HG03196 (cell line): Measurements from ENCODE around the gene ANAPC5.
A peak's percentile ranks its signal among the peaks of the same experiment; 100 is the strongest.

Experiments
- ATAC-seq: cut with Tn5 transposase; IDR thresholded peaks from one replicate; pipeline ENCODE4 v1.9.1; 2021; ENCODE audit not compliant: unreplicated experiment

The ANAPC5 gene

DNA sequence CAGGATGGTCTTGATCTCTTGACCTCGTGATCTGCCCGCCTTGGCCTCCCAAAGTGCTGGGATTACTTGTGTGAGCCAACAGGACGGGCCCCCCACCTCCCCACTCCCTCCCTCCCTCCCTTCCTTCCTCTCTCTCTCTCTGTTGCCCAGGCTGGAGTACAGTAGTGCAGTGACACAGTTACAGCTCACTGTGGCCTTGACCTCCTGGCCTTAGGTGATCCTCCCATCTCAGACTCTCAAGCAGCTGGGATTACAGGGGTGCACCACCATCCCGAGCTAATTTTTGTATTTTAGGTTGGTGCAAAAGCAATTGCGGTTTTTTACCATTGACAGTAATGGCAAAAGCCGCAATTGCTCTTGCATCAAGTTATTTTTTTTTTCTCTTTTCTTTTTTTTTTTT, 19.2 kb upstream of the ANAPC5 start:
- ATAC-seq: no peak

DNA sequence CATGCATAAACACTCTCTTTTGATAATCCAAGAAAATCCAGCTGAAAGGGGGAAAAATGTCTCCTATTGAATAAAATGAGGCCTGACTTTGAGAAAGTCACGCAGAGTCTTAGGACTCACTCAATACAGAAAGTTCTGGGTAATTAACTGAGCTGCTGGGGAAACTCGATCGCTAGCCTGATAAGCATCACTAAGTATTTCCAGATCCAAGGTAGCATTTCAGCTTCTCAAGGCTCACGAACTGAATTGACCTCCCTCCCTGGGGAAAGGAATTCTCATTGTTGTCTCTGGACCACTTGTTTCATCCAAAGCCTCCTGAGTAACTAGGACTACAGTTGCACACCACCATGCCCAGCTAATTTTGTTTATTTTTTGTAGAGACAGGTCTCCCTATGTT, 13.8 kb upstream of the ANAPC5 start:
- no peak for ATAC-seq

GRCh38 chr12:121365416-121366062, 13.3 kb upstream of the ANAPC5 start:
- no peak for ATAC-seq

DNA sequence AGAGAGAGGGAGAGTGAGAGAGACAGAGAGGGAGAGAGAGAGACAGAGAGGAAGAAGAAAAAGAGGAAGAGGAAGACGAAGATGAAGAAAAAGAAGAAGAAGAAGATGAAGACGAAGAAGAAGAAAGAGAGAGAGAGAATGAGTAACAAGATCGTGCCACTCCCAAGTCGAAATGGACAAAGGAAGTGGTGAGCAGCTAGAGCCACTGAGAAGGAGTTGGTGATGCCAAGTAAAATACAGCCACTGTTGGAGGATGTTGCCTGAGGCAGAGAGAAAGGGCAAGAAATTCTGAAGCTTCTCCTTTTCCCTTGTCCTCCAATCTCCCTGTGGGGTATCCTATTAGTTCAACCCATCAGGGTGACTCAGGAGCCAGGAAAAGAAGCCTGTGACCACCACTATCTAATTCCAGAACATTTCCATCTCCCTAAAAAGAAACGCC, 12.5 kb upstream of the ANAPC5 start:
- no peak for ATAC-seq

DNA sequence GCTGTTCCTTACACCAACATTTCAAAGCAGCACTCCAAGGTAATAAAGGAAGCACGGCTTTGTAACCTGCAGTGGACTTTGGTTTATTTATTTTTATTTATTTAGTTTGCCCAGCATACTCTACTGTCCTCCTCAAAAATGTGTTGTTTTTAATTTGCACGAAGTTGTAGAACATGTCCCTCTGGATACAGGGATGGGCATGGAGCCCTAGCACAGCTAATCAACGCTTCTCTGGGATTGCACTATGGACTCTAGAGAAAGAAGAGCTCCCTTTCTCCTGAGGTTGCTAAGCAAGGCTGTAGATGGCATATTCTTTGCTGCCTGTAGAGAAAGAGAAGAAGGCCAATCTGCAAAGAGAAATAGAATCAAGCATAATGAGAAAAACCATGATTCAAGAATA, 5.9 kb upstream of the ANAPC5 start:
- no peak for ATAC-seq

- ATAC-seq: no peak
These were observed 5.1 kb upstream of the ANAPC5 start for GRCh38 chr12:121357331-121357730.

- no peak for ATAC-seq
These were observed 4.4 kb upstream of the ANAPC5 start for GRCh38 chr12:121356657-121357056.

- ATAC-seq: no peak
These were observed 3.6 kb upstream of the ANAPC5 start for GRCh38 chr12:121355818-121356217.

DNA sequence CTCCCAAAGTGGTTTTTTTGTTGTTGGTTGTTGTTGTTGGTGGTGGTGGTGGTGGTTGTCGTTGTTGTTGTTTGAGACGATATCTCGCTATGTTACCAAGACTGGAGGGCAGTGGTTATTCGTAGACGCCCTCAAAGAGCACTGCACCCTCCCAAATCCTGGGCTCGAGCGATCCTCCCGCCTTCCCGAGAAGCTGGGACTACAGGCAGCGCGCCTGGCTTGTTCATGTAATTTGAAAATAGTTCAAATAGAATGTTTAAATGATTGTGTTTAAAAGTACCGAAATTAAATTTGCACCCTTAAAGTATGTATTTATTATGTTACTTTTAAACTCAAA, 439 bp upstream of the ANAPC5 start:
- peak; percentile 31 for ATAC-seq

DNA sequence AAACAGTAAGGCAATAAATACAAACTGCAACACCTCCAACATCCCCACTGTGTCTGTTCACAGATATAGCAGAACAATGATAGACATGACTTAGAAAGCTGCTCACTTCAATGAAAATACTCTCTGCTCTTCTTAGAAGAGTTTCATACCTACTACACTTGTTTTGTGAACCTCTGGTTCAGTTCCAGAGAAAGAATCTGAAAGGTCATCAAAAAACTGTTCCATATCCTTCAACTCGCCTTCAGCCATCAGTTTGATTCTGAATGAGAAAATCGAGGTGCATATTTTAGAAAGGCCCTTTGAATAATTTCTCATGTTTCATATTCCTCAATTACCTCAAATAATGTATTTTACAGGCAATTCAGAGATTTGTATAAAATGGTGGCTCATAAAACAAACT, 5.5 kb downstream of the ANAPC5 start:
- no peak for ATAC-seq

DNA sequence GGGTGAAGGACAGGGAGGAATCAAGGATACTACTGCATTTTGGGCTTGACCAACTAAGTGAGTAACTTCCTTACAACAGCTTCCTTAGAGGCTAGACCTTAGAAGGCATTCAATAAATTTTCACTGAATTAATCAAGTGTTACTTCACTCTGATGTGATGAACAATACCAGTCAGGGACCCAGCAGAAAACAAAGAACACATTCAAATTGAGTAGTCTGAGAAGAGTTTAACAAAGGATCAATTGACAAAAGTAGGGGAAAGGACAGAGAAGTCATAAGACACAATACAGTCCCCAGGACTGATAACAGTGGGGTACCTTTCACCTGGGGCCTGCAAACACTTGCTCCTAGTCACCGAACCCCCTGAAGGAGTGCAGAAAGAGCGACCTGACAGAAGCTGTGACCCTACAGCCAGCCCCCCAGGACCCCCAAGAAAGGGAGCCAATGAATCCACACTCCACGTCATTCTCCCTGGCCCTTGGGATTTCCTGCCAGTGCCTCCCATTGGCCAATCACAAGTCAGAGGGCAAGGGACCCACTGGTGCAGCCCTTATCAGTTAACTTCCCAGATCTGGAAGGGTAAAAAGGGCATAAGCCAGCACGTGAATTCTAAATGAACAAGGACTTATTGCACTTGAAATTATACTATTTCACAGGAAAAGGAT, 6.9 kb downstream of the ANAPC5 start:
- no peak for ATAC-seq

GRCh38 chr12:121344506-121344905, 7.7 kb downstream of the ANAPC5 start:
- no peak for ATAC-seq

GRCh38 chr12:121337416-121337815, 14.8 kb downstream of the ANAPC5 start:
- no peak for ATAC-seq

- no peak for ATAC-seq
These were observed 17.5 kb downstream of the ANAPC5 start for GRCh38 chr12:121334513-121335343.

DNA sequence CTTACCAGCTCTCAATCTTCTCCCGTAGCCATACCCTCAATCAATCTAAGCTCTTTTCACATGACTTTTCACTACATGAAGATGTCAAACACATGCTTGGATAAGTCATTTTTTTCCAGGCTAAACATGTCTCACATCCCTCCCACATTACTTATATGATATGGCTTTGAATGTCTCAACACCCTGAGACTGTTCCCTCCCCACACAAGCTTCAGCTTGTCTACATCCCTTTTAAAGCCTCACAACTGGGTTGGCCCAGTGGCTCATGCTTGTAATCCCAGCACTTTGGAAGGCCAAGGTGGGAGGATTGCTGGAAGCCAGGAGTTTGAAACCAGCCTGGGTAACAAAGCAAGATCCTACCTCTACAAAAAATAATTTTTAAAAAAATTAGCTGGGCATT, 18.5 kb downstream of the ANAPC5 start:
- no peak for ATAC-seq

- ATAC-seq: no peak
These were observed 21.0 kb downstream of the ANAPC5 start for GRCh38 chr12:121331248-121331647.

GRCh38 chr12:121330692-121331091, 21.5 kb downstream of the ANAPC5 start:
- no peak for ATAC-seq

- no peak for ATAC-seq
These were observed 22.0 kb downstream of the ANAPC5 start for GRCh38 chr12:121330195-121330594.

DNA sequence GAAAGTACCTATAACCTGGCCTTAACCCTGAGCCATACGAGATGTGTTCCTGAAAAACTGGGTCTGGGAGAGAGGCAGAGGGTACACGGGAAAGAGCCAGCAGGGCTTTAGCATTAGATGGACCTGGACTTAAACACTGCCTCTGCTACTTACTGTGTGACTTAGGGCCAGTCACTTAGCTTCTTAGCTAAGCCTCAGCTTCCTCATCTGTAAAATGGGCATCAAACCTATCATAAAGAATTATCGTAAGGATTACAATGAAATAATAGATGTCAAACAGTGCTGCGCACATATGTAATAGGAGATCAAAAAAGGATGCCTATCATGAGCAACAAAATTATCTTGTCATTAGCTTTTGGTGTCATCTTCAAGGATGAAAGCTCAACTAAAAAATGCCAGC, 23.6 kb downstream of the ANAPC5 start:
- no peak for ATAC-seq

- ATAC-seq: no peak
These were observed 25.1 kb downstream of the ANAPC5 start for GRCh38 chr12:121326996-121327674.

DNA sequence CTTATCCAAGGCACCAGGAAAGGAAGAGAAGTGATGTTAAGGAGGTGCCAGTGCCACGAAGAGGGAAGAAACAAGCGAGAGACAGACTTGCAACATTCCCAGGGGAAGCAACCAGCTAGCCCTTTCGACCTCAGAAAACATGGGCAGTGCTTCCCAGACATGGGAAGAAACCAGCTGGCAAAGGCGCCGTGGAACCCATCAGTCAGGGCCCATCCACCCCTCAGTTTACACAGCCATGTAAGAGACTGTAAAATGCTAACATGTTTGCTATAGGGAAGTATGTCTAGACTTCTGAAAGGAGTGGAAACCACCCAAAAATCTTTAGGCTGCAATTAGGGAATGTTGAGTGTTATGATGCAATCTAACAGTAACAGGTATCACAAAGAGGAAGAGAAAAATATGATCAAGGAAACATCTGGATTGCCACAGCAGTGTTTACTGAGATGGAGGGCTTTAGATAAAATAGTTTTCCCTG, 26.3 kb downstream of the ANAPC5 start:
- ATAC-seq: no peak
